Effector memory CD8-positive, alpha-beta T cell (primary cell): ENCODE results near the gene BAHCC1.
"Not testable (repeated sequence)": the region's sequence is repeated elsewhere in the genome, so short reads cannot be mapped to it uniquely, and the experiment has no call there.

Source experiments
- ATAC-seq: fragments of 150-1000 bp; cut with Tn5 transposase; replicated peaks from 2 replicates; pipeline ENCODE4 v1.10.0; 2021; ENCODE audit warnings: mild to moderate bottlenecking, moderate library complexity
- DNase-seq, 3 experiments: peaks; one replicate each; pipeline ENCODE4 v3.0.0; 2021
- H3K27ac Mint-ChIP-seq, 2 donors: one replicate each; pipeline ENCODE4 v1.8.0; 2022; ENCODE audit warnings: mild to moderate bottlenecking in 2 of 2, mixed read lengths in 2 of 2, moderate library complexity in 2 of 2
- H3K27me3 Mint-ChIP-seq, 2 donors: one replicate each; pipeline ENCODE4 v1.8.0; 2022; ENCODE audit warnings: mixed read lengths in 2 of 2
- H3K36me3 Mint-ChIP-seq: one replicate; pipeline ENCODE4 v1.8.0; 2022; ENCODE audit warnings: mild to moderate bottlenecking, moderate library complexity, mixed read lengths; ENCODE audit not compliant: insufficient read depth
- H3K4me1 Mint-ChIP-seq, 2 donors: one replicate each; pipeline ENCODE4 v1.8.0; 2022; ENCODE audit warnings: low read depth in 2 of 2, mixed read lengths in 2 of 2
- H3K4me3 Mint-ChIP-seq, 2 donors: one replicate each; pipeline ENCODE4 v1.8.0; 2022; ENCODE audit warnings: mild to moderate bottlenecking in 2 of 2, mixed read lengths in 2 of 2, moderate library complexity in 2 of 2
- H3K9me3 Mint-ChIP-seq, 2 donors: one replicate each; pipeline ENCODE4 v1.8.0; 2022; ENCODE audit warnings: mixed read lengths in 2 of 2

Gene BAHCC1

GRCh38 chr17:81420769-81421462, 25.7 kb downstream of the BAHCC1 start:
- ATAC-seq (no peak), DNase-seq (no peak)
- H3K4me3 Mint-ChIP-seq, result no peak overlapping the region
- peaks cover 7% of the 10 kb centered on the region for H3K36me3 Mint-ChIP-seq
- no peaks in the 10 kb centered on the region for H3K4me1 Mint-ChIP-seq
- H3K9me3 Mint-ChIP-seq, result no peaks in the 10 kb centered on the region
- H3K27me3 Mint-ChIP-seq, result peaks cover 8 to 42% of the 10 kb centered on the region in 2 donors
- H3K27ac Mint-ChIP-seq, result no peak overlapping the region

- no peak overlapping the region for H3K27ac Mint-ChIP-seq
- no peak for DNase-seq
- peaks cover 7% of the 10 kb centered on the region for H3K36me3 Mint-ChIP-seq
- no peak overlapping the region for H3K4me3 Mint-ChIP-seq
- H3K27me3 Mint-ChIP-seq, result peaks cover 5 to 29% of the 10 kb centered on the region in 2 donors
- H3K4me1 Mint-ChIP-seq, result peaks cover 0 to 4% of the 10 kb centered on the region in 2 donors
- ATAC-seq, result no peak
- no peaks in the 10 kb centered on the region for H3K9me3 Mint-ChIP-seq
These were observed 27.8 kb downstream of the BAHCC1 start for GRCh38 chr17:81422776-81423697.

- Mint-ChIP-seq H3K27ac (no peak overlapping the region), H3K36me3 (peaks cover 10% of the 10 kb centered on the region), H3K4me1 (peaks cover 0 to 5% of the 10 kb centered on the region in 2 donors), H3K27me3 (peaks cover 5 to 33% of the 10 kb centered on the region in 2 donors), H3K9me3 (no peaks in the 10 kb centered on the region), H3K4me3 (no peak overlapping the region)
- DNase-seq, result no peak
- ATAC-seq, result no peak
These were observed 28.4 kb downstream of the BAHCC1 start for GRCh38 chr17:81423698-81424071.

GRCh38 chr17:81424151-81425017, 29.1 kb downstream of the BAHCC1 start:
- no peak for ATAC-seq
- Mint-ChIP-seq H3K4me1 (peaks cover 0 to 9% of the 10 kb centered on the region in 2 donors), H3K4me3 (no peak overlapping the region), H3K36me3 (peaks cover 10% of the 10 kb centered on the region), H3K9me3 (no peaks in the 10 kb centered on the region), H3K27me3 (peaks cover 5 to 34% of the 10 kb centered on the region in 2 donors), H3K27ac (no peak overlapping the region)
- DNase-seq, result no peak

GRCh38 chr17:81425041-81425440, 29.8 kb downstream of the BAHCC1 start:
- not testable (repeated sequence) for H3K4me1 Mint-ChIP-seq, H3K9me3 Mint-ChIP-seq, H3K4me3 Mint-ChIP-seq, H3K27ac Mint-ChIP-seq, ATAC-seq, DNase-seq
- H3K27me3 Mint-ChIP-seq, result peaks cover under 1 to 27% of the 10 kb centered on the region in 2 donors
- H3K36me3 Mint-ChIP-seq, result peaks cover 10% of the 10 kb centered on the region

GRCh38 chr17:81425716-81426392, 30.6 kb downstream of the BAHCC1 start:
- H3K36me3 Mint-ChIP-seq, H3K27ac Mint-ChIP-seq, H3K4me3 Mint-ChIP-seq, H3K9me3 Mint-ChIP-seq, ATAC-seq: not testable (repeated sequence)
- Mint-ChIP-seq H3K27me3 (peaks cover 5 to 28% of the 10 kb centered on the region in 2 donors), H3K4me1 (peaks cover 0 to 14% of the 10 kb centered on the region in 2 donors)
- peak in 1 of 3 experiments; percentile 30 for DNase-seq

- peaks cover 6 to 34% of the 10 kb centered on the region in 2 donors for H3K27me3 Mint-ChIP-seq
- H3K4me3 Mint-ChIP-seq, result no peak overlapping the region
- H3K27ac Mint-ChIP-seq, result no peak overlapping the region
- no peak for ATAC-seq
- H3K36me3 Mint-ChIP-seq, result peaks cover 3% of the 10 kb centered on the region
- no peak for DNase-seq
- peaks cover 0 to 14% of the 10 kb centered on the region in 2 donors for H3K4me1 Mint-ChIP-seq
- no peaks in the 10 kb centered on the region for H3K9me3 Mint-ChIP-seq
These were observed 31.3 kb downstream of the BAHCC1 start for GRCh38 chr17:81426393-81427172.

GRCh38 chr17:81427173-81428120, 32.2 kb downstream of the BAHCC1 start:
- no peak overlapping the region for H3K27ac Mint-ChIP-seq
- ATAC-seq (no peak), DNase-seq (no peak)
- peaks cover 6 to 43% of the 10 kb centered on the region in 2 donors for H3K27me3 Mint-ChIP-seq
- H3K36me3 Mint-ChIP-seq, result peaks cover 3% of the 10 kb centered on the region
- no peaks in the 10 kb centered on the region for H3K9me3 Mint-ChIP-seq
- H3K4me3 Mint-ChIP-seq, result peak overlapping the region in 1 of 2 donors; percentile 46
- peaks cover 0 to 14% of the 10 kb centered on the region in 2 donors for H3K4me1 Mint-ChIP-seq

GRCh38 chr17:81428121-81428515, 32.9 kb downstream of the BAHCC1 start:
- ATAC-seq, result peak; percentile 52
- peaks cover 3% of the 10 kb centered on the region for H3K36me3 Mint-ChIP-seq
- H3K4me1 Mint-ChIP-seq, result peaks cover 0 to 14% of the 10 kb centered on the region in 2 donors
- DNase-seq, result peak in 1 of 3 experiments; percentile 21
- no peak overlapping the region for H3K27ac Mint-ChIP-seq
- no peaks in the 10 kb centered on the region for H3K9me3 Mint-ChIP-seq
- H3K4me3 Mint-ChIP-seq, result no peak overlapping the region
- peaks cover 6 to 46% of the 10 kb centered on the region in 2 donors for H3K27me3 Mint-ChIP-seq

GRCh38 chr17:81428516-81428915, 33.3 kb downstream of the BAHCC1 start:
- H3K4me1 Mint-ChIP-seq, result peaks cover 0 to 14% of the 10 kb centered on the region in 2 donors
- peaks cover 6 to 50% of the 10 kb centered on the region in 2 donors for H3K27me3 Mint-ChIP-seq
- H3K9me3 Mint-ChIP-seq, result no peaks in the 10 kb centered on the region
- H3K4me3 Mint-ChIP-seq, result no peak overlapping the region
- ATAC-seq (no peak), DNase-seq (no peak)
- H3K36me3 Mint-ChIP-seq, result peaks cover 3% of the 10 kb centered on the region
- no peak overlapping the region for H3K27ac Mint-ChIP-seq
